ENCODE data around the gene KDELR1. TPM values are rescaled to one million over a fixed set of nuclear protein-coding genes. Genes with fewer than 3 reads are reported as not detected.

KDELR1 gene
- total RNA-seq, 3 donors from 2014 or later, result 66.2 to 85.0 (median 68.5) TPM

DNA sequence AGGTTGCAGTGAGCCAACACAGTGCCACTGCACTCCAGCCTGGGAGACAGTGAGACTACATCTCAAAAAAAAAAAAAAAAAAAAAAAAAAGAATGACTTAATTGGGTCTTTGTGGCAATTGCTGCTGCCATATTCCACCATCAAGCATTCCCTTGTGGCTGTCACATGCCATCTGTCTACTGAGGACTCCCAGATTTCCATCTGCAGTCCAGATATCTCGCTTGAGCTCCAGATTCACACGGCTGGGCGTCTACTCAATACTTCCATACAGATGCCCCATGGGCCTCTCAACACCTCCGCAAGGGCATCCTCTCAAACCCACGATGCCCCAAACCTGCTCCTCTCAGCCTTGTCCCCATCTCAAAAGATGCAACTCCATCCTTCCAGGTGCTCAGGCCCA is 40.5 kb downstream of the KDELR1 start:
- Histone ChIP-seq H3K9me3 (no peaks in the 10 kb centered on the region), H3K27me3 (no peaks in the 10 kb centered on the region), H3K4me3 (no peak overlapping the region), H3K27ac (no peak overlapping the region), H3K4me1 (no peaks in the 10 kb centered on the region), H3K36me3 (no peaks in the 10 kb centered on the region)
- intact Hi-C loops (cut with DNase I; ENCODE audit: low total_unique reads), result no loop called here
- DNase-seq (ENCODE audit: low spot score in 2 of 2), result no peak
- no peak for TF ChIP-seq POLR2AphosphoS5 (IDR thresholded peaks at IDR 0.05)
- TF ChIP-seq, protein P1, sequence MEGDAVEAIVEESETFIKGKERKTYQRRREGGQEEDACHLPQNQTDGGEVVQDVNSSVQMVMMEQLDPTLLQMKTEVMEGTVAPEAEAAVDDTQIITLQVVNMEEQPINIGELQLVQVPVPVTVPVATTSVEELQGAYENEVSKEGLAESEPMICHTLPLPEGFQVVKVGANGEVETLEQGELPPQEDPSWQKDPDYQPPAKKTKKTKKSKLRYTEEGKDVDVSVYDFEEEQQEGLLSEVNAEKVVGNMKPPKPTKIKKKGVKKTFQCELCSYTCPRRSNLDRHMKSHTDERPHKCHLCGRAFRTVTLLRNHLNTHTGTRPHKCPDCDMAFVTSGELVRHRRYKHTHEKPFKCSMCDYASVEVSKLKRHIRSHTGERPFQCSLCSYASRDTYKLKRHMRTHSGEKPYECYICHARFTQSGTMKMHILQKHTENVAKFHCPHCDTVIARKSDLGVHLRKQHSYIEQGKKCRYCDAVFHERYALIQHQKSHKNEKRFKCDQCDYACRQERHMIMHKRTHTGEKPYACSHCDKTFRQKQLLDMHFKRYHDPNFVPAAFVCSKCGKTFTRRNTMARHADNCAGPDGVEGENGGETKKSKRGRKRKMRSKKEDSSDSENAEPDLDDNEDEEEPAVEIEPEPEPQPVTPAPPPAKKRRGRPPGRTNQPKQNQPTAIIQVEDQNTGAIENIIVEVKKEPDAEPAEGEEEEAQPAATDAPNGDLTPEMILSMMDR (IDR thresholded peaks at IDR 0.05), result no peak
- TF ChIP-seq POLR2A (IDR thresholded peaks at IDR 0.05), result no peak

DNA sequence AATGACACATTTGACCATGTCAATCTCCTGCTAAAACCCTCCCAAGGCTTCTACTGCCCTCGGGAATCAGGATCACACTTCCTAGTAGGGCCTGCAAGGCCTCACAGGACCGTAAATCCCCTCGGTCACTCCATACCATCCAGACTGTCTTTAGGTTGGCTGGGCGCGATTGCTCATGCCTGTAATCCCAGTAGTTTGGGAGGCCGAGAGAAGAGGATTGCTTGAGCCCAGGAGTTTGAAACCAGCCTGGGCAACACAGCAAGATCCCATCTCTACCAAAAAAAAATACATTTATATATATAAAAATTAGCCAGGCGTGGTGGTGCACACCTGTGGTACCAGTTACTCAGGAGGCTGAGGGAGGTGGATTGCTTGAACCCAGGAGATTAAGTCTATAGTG is 42.6 kb downstream of the KDELR1 start:
- H3K27me3 ChIP-seq, result no peaks in the 10 kb centered on the region
- H3K36me3 ChIP-seq, result no peaks in the 10 kb centered on the region
- no peak for DNase-seq (ENCODE audit: low spot score in 2 of 2)
- H3K9me3 ChIP-seq, result no peaks in the 10 kb centered on the region
- intact Hi-C loops (cut with DNase I; ENCODE audit: low total_unique reads), result no loop called here
- no peak overlapping the region for H3K27ac ChIP-seq
- H3K4me3 ChIP-seq, result no peak overlapping the region
- H3K4me1 ChIP-seq, result no peaks in the 10 kb centered on the region
- no peak for TF ChIP-seq POLR2AphosphoS5 (IDR thresholded peaks at IDR 0.05)
- TF ChIP-seq POLR2A (IDR thresholded peaks at IDR 0.05), result no peak
- TF ChIP-seq, protein P1 (IDR thresholded peaks at IDR 0.05), result no peak

DNA sequence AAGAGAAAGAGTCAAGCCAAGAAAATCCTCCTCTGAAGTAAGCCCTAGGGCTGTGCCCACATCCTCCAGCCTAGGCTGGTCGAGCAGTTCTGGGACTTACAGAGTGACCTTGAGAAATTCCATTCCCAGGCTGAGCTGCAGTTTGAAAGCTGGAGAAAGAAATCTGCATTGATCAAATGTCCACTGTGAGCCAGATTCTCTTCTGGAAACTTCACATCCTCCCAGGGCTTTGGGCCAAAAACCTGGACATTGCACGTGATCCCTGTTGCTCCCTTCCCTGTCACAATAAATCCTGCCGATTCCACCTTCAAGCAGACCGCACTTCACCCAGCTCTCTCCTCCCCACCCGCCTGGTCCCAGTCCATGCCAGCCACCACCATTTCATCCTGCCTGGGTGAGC is 43.3 kb downstream of the KDELR1 start:
- intact Hi-C loops (cut with DNase I; ENCODE audit: low total_unique reads), result no loop called here
- H3K36me3 ChIP-seq, result no peaks in the 10 kb centered on the region
- no peak overlapping the region for H3K27ac ChIP-seq
- DNase-seq (ENCODE audit: low spot score in 2 of 2), result no peak
- H3K4me1 ChIP-seq, result no peaks in the 10 kb centered on the region
- H3K27me3 ChIP-seq, result no peaks in the 10 kb centered on the region
- no peaks in the 10 kb centered on the region for H3K9me3 ChIP-seq
- no peak for TF ChIP-seq POLR2A (IDR thresholded peaks at IDR 0.05)
- no peak for TF ChIP-seq POLR2AphosphoS5 (IDR thresholded peaks at IDR 0.05)
- TF ChIP-seq, protein P1 (IDR thresholded peaks at IDR 0.05), result no peak
- H3K4me3 ChIP-seq, result no peak overlapping the region

DNA sequence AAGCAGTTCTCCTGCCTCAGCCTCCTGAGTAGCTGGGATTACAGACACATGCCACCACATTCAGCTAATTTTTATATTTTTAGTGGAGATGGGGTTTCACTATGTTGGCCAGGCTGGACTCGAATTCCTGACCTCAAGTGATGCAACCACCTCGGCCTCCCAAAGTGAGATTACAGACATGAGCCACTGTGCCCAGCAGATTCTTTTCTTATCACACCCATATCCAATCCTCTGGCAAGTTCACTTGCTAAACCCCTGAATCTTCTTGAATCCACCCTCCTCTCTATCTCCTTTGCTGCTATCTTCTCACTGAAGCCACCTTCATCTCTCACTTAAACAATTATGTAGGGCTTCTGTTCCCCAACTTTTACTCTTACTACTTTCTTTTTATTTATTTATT is 45.2 kb downstream of the KDELR1 start:
- H3K27me3 ChIP-seq, result no peaks in the 10 kb centered on the region
- H3K4me1 ChIP-seq, result no peaks in the 10 kb centered on the region
- no peaks in the 10 kb centered on the region for H3K9me3 ChIP-seq
- H3K27ac ChIP-seq, result no peak overlapping the region
- intact Hi-C loops (cut with DNase I; ENCODE audit: low total_unique reads), result no loop called here
- TF ChIP-seq, protein P1 (IDR thresholded peaks at IDR 0.05), result no peak
- TF ChIP-seq POLR2A (IDR thresholded peaks at IDR 0.05) (no peak), POLR2AphosphoS5 (IDR thresholded peaks at IDR 0.05) (no peak)
- no peak overlapping the region for H3K4me3 ChIP-seq
- no peaks in the 10 kb centered on the region for H3K36me3 ChIP-seq
- no peak for DNase-seq (ENCODE audit: low spot score in 2 of 2)

DNA sequence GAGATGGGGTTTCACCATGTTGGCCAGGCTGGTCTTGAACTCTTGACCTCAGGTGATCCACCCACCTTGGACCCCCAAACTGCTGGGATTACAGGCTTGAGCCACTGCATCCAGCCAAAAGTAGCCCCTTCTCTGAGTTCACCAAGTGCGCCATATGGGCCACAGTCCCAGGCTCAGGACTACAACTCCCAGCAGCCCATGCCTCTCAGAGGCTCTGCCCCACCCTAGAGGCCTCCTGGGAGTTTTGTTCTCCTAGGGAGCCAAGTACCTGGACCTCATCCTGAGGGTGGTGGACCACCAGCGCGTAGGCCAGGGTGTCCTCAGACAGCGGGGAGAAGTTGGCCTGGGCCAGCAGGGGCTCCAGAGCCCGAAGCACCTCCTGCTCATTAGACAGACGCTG is 46.5 kb downstream of the KDELR1 start:
- no peak overlapping the region for H3K27ac ChIP-seq
- intact Hi-C loops (cut with DNase I; ENCODE audit: low total_unique reads), result no loop called here
- no peaks in the 10 kb centered on the region for H3K27me3 ChIP-seq
- TF ChIP-seq POLR2AphosphoS5 (IDR thresholded peaks at IDR 0.05), result no peak
- no peak for TF ChIP-seq POLR2A (IDR thresholded peaks at IDR 0.05)
- TF ChIP-seq, protein P1 (IDR thresholded peaks at IDR 0.05), result no peak
- H3K4me3 ChIP-seq, result no peak overlapping the region
- H3K9me3 ChIP-seq, result no peaks in the 10 kb centered on the region
- DNase-seq (ENCODE audit: low spot score in 2 of 2), result no peak
- H3K36me3 ChIP-seq, result no peaks in the 10 kb centered on the region
- H3K4me1 ChIP-seq, result no peaks in the 10 kb centered on the region

All from breast epithelium (tissue), 4 donors.